ACC112 (cell line): ENCODE results near the gene SPATA12.

Source experiments
- H2AFZ ChIP-seq: fragments of 200-600 bp; sonication (generic); one replicate; pipeline ENCODE4 v1.6.0; 2017; ENCODE audit warnings: antibody characterized with exemption, low read length; ENCODE audit not compliant: unreplicated experiment
- H3K27ac ChIP-seq: fragments of 200-600 bp; sonication (generic); 2 replicates; pipeline ENCODE4 v1.5.1; 2014; ENCODE audit warnings: low read depth, mild to moderate bottlenecking, antibody characterized with exemption, low read length, moderate library complexity
- H3K27me3 ChIP-seq: fragments of 200-600 bp; sonication (generic); 2 replicates; pipeline ENCODE4 v1.6.1; 2014; ENCODE audit warnings: mild to moderate bottlenecking, antibody characterized with exemption, low read length, moderate library complexity, mixed read lengths; ENCODE audit not compliant: insufficient read depth
- H3K36me3 ChIP-seq: fragments of 200-600 bp; sonication (generic); 2 replicates; pipeline ENCODE4 v1.6.1; 2016; ENCODE audit warnings: mild to moderate bottlenecking, antibody characterized with exemption, low read length, moderate library complexity, mixed read lengths; ENCODE audit not compliant: insufficient read depth
- H3K4me1 ChIP-seq: fragments of 200-600 bp; sonication (generic); one replicate; pipeline ENCODE4 v1.6.1; 2016; ENCODE audit warnings: low read length, mixed read lengths; ENCODE audit not compliant: insufficient read depth, unreplicated experiment, control insufficient read depth
- H3K4me3 ChIP-seq: fragments of 200-600 bp; sonication (generic); 2 replicates; pipeline ENCODE4 v1.5.1; 2014; ENCODE audit warnings: mild to moderate bottlenecking, low read depth, low read length
- H3K79me2 ChIP-seq: fragments of 200-600 bp; sonication (generic); one replicate; pipeline ENCODE4 v1.6.0; 2016; ENCODE audit warnings: low read length; ENCODE audit not compliant: control insufficient read depth, unreplicated experiment, insufficient read depth

The SPATA12 gene

DNA sequence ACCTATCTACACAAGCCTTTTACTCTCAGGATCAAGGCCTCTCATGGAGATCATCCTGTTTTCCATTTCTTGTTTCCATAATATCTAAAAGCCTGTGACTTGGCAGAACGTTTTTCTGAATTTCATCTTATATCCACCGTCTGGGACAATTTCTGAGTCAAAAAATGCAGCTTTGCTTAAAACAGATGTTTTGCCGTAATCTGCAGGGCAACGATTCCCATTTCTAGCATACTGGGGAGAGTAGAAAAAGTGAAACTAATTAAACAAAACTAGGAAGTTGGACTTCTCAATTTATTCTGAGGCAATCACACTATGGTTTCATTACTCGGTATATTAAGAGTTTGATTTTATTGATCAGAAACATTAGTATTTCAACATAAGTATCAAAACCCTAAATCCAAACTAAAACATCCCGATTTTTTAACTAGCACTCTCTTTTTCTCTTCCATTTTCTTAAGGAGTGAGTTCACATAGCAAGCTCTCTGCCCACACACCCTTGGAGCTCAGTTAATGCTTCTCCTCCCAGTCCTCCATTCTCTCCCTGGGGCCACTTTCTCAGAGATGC is 33.6 kb downstream of the SPATA12 start:
- peak overlapping the region; percentile 4; the same call in 1 of the 2 replicates for H3K4me3 ChIP-seq
- H3K27me3 ChIP-seq = no peaks in the 10 kb centered on the region
- no peaks in the 10 kb centered on the region for H3K79me2 ChIP-seq
- H3K4me1 ChIP-seq = peaks cover 7% of the 10 kb centered on the region
- H2AFZ ChIP-seq = peak overlapping the region; percentile 79
- no peaks in the 10 kb centered on the region for H3K36me3 ChIP-seq
- H3K27ac ChIP-seq = no peak overlapping the region

DNA sequence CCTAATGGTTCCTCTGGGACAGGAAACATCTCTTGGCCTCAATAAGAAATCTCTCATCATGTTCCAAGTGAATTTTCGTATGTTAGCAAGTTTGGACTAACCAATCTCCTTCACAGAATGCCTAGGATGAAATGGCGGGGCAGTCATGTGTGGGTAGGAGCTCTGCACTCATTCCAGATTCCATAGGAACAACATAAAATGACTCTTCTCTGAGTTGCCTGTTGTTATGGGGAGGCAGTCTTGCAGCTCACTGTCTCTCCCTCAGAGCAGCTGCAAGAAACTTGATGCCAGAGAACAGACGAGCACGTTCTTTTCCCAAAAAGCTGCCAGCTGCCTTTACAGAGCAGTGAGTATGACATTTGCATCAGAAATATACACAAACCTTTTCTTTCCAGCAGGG is 34.1 kb downstream of the SPATA12 start:
- H3K4me3 ChIP-seq = no peak overlapping the region

GRCh38 chr3:57095363-57095762 is 34.9 kb downstream of the SPATA12 start:
- H3K4me1 ChIP-seq = peaks cover 7% of the 10 kb centered on the region
- H3K79me2 ChIP-seq = no peaks in the 10 kb centered on the region
- no peak overlapping the region for H3K4me3 ChIP-seq
- H2AFZ ChIP-seq = no peak overlapping the region
- no peak overlapping the region for H3K27ac ChIP-seq
- H3K36me3 ChIP-seq = no peaks in the 10 kb centered on the region
- H3K27me3 ChIP-seq = no peaks in the 10 kb centered on the region

More for the DNA sequence above, 34.1 kb downstream of the SPATA12 start:
- H3K79me2 ChIP-seq = no peaks in the 10 kb centered on the region
- no peaks in the 10 kb centered on the region for H3K27me3 ChIP-seq
- no peaks in the 10 kb centered on the region for H3K36me3 ChIP-seq
- H3K27ac ChIP-seq = no peak overlapping the region
- H2AFZ ChIP-seq = peak overlapping the region; percentile 79
- peaks cover 7% of the 10 kb centered on the region for H3K4me1 ChIP-seq

DNA sequence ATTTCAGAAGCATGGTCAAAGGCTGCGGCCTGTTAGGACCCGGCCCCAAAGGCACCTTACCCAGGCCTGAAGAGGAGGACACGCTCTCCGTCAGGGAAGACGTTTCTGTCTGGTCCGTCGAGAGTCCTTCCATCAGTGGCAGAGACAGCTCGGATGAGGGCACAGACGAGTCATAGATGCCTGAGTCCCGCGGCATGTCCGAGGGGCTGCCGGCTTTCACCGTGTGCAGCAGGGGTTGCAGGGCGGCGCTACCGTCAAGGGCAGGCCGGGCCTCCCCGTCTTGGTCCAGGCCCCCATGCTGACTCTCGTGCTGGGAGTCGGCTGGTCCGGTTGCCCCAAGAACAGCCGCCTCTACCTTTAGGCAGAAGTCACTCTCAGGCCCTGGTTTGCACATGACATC is 37.1 kb downstream of the SPATA12 start:
- no peaks in the 10 kb centered on the region for H3K36me3 ChIP-seq

GRCh38 chr3:57098418-57099310 is 38.2 kb downstream of the SPATA12 start:
- Histone ChIP-seq H2AFZ (no peak overlapping the region), H3K27ac (no peak overlapping the region), H3K4me1 (peaks cover 7% of the 10 kb centered on the region), H3K27me3 (no peaks in the 10 kb centered on the region), H3K36me3 (no peaks in the 10 kb centered on the region), H3K79me2 (no peaks in the 10 kb centered on the region), H3K4me3 (no peak overlapping the region)

More for the DNA sequence above, 37.1 kb downstream of the SPATA12 start:
- Histone ChIP-seq H3K4me1 (peaks cover 7% of the 10 kb centered on the region), H3K27ac (no peak overlapping the region), H2AFZ (no peak overlapping the region), H3K27me3 (no peaks in the 10 kb centered on the region), H3K79me2 (no peaks in the 10 kb centered on the region), H3K4me3 (no peak overlapping the region)

GRCh38 chr3:57100046-57100695 is 39.7 kb downstream of the SPATA12 start:
- H3K4me1 ChIP-seq = no peaks in the 10 kb centered on the region
- no peaks in the 10 kb centered on the region for H3K27me3 ChIP-seq
- no peak overlapping the region for H2AFZ ChIP-seq
- H3K79me2 ChIP-seq = no peaks in the 10 kb centered on the region
- no peak overlapping the region for H3K4me3 ChIP-seq
- H3K27ac ChIP-seq = no peak overlapping the region
- no peaks in the 10 kb centered on the region for H3K36me3 ChIP-seq

GRCh38 chr3:57105585-57105984 is 45.1 kb downstream of the SPATA12 start:
- no peaks in the 10 kb centered on the region for H3K27me3 ChIP-seq
- H3K27ac ChIP-seq = no peak overlapping the region
- no peaks in the 10 kb centered on the region for H3K79me2 ChIP-seq
- no peak overlapping the region for H3K4me3 ChIP-seq
- no peaks in the 10 kb centered on the region for H3K4me1 ChIP-seq
- no peaks in the 10 kb centered on the region for H3K36me3 ChIP-seq
- H2AFZ ChIP-seq = no peak overlapping the region

GRCh38 chr3:57108684-57109083 is 48.2 kb downstream of the SPATA12 start:
- Histone ChIP-seq H3K4me1 (no peaks in the 10 kb centered on the region), H3K27ac (no peak overlapping the region), H3K36me3 (no peaks in the 10 kb centered on the region), H2AFZ (no peak overlapping the region), H3K4me3 (no peak overlapping the region), H3K27me3 (no peaks in the 10 kb centered on the region), H3K79me2 (no peaks in the 10 kb centered on the region)

DNA sequence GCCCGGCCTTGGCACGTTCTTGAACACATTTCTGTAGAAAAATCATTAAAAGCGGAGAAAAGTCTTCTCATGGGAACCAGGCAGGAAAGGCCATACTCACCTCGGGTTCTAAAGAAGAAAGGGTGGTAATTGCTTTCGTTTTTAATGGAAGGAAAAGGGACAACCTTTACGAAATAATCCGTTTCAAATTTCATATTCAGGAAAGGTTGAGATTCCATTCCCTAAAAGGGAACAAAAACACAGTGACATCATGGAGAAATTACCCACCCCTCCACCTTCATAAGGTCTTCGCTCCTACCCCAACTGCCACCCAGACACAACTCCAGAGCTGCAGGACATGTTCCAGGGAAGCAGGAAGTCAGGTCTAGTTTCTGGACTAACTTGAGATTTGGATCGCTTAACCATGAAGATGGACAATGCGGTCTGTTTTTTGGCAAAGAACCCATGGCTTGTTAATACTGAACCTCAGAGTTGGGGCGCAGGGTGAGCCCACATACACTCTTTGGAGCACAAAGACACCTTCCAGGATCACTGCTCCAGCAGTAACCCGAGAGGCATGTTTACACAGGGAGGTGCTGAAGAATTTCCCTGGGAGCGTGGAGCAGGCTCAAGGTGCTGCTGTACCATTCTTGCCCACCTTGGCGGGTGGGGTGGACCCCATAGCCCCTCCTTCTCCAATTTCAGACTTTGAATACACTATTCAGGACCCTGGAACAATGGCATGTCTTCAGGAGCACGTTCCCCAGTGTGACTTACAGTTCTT is 49.2 kb downstream of the SPATA12 start:
- Histone ChIP-seq H3K4me3 (no peak overlapping the region), H2AFZ (no peak overlapping the region), H3K79me2 (no peaks in the 10 kb centered on the region), H3K4me1 (no peaks in the 10 kb centered on the region), H3K27me3 (no peaks in the 10 kb centered on the region), H3K36me3 (no peaks in the 10 kb centered on the region), H3K27ac (no peak overlapping the region)

GRCh38 chr3:57110214-57110613 is 49.8 kb downstream of the SPATA12 start:
- Histone ChIP-seq H3K4me1 (no peaks in the 10 kb centered on the region), H2AFZ (no peak overlapping the region), H3K4me3 (no peak overlapping the region), H3K79me2 (no peaks in the 10 kb centered on the region), H3K27ac (no peak overlapping the region), H3K27me3 (no peaks in the 10 kb centered on the region), H3K36me3 (no peaks in the 10 kb centered on the region)
